Fibroblast of lung (primary cell): Measurements from ENCODE around the gene ARHGAP28.

Source experiments
- EZH2 ChIP-seq: IDR thresholded peaks from 2 replicates; pipeline ENCODE4 v1.5.1; 2012; ENCODE audit warnings: low read length, control low read depth, mild to moderate bottlenecking; ENCODE audit errors: missing control alignments
- TF ChIP-seq, protein P1 (sequence below), 2 donors: IDR thresholded peaks in 1 of 2; conservative IDR thresholded peaks in 1 of 2; 1 replicate in 1 of 2; 2 replicates in 1 of 2; pipeline ENCODE4 v1.5.1; 2011 to 2012; ENCODE audit warnings: low read length in 2 of 2, control low read depth in 1 of 2, inconsistent platforms in 1 of 2, low read depth in 1 of 2, mild to moderate bottlenecking in 1 of 2

DNA sequence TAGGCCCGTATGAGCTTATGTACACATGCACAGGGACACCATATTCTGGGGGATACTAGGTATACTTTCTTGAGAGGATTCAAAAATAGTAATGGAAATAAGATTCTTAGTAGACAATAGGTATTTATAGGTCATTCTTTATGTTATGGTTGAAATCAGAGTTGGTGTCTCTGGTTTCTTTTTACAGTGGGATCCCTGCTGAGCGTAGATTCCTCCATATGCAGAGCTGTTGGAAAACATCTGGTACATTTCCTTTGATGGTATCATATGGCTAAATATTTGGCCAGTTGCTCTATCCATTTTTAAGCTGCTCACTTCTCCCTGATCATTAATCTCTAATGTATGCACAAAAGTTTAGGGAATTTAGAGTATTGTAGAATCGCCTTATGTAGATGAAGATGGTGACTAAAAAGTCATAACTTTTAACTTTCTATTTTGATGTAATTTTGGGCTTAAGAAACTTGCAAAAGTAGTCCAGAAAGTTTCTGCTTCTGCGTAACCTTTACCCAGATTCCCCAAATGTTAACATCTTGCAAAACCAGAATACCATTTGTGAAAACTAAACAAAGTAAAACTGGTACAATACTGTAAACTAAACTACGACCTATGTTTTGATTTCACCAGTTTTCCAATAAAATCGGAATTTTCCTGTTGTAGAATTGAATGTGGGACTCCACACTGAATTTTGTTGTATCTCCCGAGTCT, 5.4 kb downstream of the ARHGAP28 start:
- TF ChIP-seq, protein P1, sequence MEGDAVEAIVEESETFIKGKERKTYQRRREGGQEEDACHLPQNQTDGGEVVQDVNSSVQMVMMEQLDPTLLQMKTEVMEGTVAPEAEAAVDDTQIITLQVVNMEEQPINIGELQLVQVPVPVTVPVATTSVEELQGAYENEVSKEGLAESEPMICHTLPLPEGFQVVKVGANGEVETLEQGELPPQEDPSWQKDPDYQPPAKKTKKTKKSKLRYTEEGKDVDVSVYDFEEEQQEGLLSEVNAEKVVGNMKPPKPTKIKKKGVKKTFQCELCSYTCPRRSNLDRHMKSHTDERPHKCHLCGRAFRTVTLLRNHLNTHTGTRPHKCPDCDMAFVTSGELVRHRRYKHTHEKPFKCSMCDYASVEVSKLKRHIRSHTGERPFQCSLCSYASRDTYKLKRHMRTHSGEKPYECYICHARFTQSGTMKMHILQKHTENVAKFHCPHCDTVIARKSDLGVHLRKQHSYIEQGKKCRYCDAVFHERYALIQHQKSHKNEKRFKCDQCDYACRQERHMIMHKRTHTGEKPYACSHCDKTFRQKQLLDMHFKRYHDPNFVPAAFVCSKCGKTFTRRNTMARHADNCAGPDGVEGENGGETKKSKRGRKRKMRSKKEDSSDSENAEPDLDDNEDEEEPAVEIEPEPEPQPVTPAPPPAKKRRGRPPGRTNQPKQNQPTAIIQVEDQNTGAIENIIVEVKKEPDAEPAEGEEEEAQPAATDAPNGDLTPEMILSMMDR (conservative IDR thresholded peaks at IDR 0.05 in 1 of 2, IDR thresholded peaks at IDR 0.05 in 1 of 2; ENCODE audit: low read depth in 1 of 2, low read length in 2 of 2), result no peak
- no peak for TF ChIP-seq EZH2
